Measurements from ENCODE around the gene FRAT2.

Gene FRAT2

DNA sequence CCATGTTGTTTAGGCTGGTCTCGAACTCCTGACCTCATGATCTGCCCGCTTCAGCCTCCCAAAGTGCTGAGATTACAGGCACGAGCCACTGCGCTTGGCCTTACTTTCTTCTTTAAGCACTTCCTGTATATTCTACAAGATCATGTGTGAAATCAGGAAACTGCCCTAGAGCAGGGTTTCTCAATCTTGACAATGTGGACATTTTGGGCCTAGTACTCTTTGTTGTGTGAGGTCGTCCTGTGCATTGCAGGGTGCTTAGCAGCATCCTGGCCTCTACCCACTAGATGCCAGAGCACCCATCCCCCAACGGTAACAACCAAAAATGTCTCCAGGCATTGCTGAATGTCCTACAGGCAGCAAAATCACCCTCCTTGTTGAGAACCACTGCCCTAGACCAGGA, 41.9 kb upstream of the FRAT2 start:
- FAIRE-seq (no peak), DNase-seq (ENCODE audit: insufficient read length, low spot score) (no peak)
- TF ChIP-seq, protein P1, sequence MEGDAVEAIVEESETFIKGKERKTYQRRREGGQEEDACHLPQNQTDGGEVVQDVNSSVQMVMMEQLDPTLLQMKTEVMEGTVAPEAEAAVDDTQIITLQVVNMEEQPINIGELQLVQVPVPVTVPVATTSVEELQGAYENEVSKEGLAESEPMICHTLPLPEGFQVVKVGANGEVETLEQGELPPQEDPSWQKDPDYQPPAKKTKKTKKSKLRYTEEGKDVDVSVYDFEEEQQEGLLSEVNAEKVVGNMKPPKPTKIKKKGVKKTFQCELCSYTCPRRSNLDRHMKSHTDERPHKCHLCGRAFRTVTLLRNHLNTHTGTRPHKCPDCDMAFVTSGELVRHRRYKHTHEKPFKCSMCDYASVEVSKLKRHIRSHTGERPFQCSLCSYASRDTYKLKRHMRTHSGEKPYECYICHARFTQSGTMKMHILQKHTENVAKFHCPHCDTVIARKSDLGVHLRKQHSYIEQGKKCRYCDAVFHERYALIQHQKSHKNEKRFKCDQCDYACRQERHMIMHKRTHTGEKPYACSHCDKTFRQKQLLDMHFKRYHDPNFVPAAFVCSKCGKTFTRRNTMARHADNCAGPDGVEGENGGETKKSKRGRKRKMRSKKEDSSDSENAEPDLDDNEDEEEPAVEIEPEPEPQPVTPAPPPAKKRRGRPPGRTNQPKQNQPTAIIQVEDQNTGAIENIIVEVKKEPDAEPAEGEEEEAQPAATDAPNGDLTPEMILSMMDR (IDR thresholded peaks at IDR 0.05; ENCODE audit: insufficient read depth, missing control alignments): no peak

DNA sequence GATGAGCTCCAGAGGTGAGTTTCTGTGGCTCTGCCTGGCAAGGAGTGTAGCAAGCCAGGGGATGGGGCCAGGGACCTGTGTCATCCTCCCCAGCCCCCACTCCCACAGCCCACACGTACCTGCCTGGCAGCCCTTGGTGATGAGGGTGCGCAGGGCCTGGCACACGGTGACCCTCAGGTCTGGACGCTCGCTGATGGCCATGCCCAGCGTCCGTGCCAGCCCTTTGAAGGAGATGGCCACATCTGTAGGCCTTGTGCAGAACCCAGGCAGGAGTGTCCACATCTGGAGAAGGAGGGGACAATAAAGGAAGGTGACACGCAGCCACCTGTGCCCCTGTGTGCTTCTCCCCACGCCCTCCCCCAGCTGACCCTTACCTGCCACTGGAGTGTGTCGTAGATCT, 38.9 kb upstream of the FRAT2 start:
- no peak for DNase-seq (ENCODE audit: insufficient read length, low spot score)
- no peak for FAIRE-seq
- TF ChIP-seq, protein P1 (IDR thresholded peaks at IDR 0.05; ENCODE audit: insufficient read depth, missing control alignments): no peak

DNA sequence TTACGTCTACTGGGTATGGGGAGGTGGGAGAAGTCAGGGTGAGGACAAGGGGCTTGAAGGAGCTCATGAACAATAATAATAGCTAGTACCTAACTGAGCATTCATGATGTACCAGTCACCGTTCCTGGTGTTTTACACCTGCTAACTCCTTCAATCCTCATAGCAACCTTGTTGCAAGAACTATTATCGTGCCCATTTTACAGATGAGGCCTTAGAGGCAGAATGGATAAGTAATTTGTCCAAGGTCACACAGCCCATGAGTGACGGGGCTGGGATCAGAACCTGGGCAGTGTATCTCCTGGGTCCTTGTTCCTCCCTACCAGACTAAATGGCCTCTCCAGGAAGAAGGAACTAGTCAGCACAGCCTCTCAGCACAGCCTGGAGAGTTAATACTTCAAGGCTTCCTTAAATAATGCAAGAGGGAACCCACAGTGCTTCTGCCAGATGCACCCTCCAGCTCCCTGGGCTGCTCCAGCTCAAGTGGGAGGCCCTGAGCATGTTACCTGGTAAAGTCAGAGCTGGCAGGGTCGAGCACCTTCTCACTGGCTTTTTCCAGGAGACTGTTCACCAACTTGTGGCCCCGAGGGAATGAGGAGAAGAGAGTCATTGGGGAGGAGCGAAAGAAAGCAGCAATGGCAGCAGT, 37.8 kb upstream of the FRAT2 start:
- TF ChIP-seq, protein P1 (IDR thresholded peaks at IDR 0.05; ENCODE audit: insufficient read depth, missing control alignments): no peak
- no peak for DNase-seq (ENCODE audit: insufficient read length, low spot score)

DNA sequence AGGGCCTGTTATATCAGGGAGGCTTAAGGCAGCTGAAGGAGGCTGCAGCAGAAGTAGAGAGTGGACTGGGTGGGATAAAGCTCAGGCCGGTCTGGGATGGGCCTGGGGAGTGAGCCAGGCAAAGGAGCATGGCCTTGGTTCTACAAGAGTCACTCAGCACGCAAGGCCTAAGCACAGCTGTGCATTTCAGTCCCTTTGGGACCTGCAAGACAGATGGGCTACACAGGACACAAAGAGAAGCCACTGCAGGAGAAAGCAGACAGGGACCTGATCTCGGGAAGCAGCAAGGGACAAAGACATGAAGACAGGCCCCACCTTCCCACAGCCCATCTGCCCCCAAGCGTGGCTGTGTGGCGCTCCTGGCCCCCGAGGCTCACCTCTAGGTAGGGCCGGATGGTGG, 37.2 kb upstream of the FRAT2 start:
- TF ChIP-seq, protein P1 (IDR thresholded peaks at IDR 0.05; ENCODE audit: insufficient read depth, missing control alignments): no peak
- FAIRE-seq: no peak
- DNase-seq (ENCODE audit: insufficient read length, low spot score): no peak

More for the DNA sequence above, 37.8 kb upstream of the FRAT2 start:
- FAIRE-seq: no peak

DNA sequence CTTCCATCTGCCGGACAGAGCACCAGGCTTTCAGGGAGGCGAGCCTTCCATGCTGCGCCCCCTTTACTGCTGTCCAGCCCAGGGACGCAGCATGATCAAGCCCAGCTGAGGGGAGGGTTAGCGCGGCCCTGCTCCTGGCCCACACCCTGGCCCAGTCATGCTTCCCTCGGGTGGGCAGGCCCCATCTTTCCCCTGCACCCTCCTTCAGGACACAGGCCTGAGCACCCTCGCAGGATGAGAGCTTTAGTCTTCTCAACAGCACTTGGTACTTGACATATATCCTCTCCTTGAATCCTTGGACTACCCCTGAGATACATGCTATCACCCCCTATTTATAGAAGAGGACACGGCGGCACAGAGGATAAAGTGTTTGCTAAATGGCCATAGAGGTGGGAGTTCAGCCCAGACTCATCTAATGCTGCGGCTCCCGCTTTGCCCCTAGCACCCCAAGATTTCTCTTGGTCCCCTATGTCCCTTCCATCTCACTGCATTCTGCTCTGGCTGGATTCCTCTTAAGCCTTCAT, 32.7 kb upstream of the FRAT2 start:
- DNase-seq (ENCODE audit: insufficient read length, low spot score): no peak
- no peak for FAIRE-seq
- TF ChIP-seq, protein P1 (IDR thresholded peaks at IDR 0.05; ENCODE audit: insufficient read depth, missing control alignments): no peak

DNA sequence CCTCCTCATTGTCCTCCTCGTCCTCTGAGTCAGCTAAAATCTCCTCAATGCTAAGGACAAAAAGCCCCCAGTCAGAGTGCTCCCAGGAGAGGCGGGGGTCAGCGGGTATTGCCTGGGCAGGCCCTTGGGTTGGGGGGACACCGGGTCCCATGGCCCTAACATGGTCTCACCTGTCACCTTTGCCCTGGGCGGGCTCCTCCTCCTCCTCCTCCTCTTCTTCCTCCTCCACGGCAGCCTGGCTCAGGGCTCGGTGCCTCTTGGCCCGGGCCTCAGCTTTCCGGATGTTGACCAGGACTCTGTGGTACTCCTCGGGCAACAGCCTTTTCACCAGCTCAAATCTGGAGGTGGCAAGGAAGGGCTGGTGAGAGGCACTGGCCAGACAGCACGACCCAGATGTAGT, 32.0 kb upstream of the FRAT2 start:
- DNase-seq (ENCODE audit: insufficient read length, low spot score) (no peak), FAIRE-seq (no peak)
- TF ChIP-seq, protein P1 (IDR thresholded peaks at IDR 0.05; ENCODE audit: insufficient read depth, missing control alignments): no peak

DNA sequence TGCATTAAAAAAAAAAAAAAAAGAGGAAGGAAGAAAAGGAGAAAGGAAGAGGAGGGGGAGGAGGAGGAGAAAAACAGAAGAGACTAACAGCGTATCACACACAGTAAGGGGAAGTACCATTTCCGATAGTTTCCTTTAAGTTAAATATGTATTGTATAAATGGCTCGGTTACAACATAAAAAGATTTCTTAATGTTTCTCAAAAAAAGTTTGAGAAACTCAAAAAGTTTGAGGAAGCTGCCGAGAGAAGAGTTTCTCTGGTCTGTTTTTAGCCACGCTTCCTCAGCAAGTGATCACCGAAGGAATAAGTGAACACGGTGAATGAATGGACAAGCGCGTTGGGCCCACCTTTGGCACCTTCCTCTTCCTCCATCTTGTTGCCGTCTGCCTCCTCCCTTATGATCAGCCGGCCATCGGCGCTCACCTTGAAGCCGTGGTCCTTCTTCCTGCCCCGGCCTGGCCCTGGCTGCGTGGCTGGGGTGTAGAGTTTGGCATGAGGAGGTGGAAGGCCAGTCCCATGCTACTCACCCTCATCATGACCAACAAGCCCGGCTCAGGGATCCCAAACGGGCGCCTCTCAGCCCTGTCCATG, 31.3 kb upstream of the FRAT2 start:
- FAIRE-seq: no peak
- TF ChIP-seq, protein P1 (IDR thresholded peaks at IDR 0.05; ENCODE audit: insufficient read depth, missing control alignments): no peak
- no peak for DNase-seq (ENCODE audit: insufficient read length, low spot score)
